AG04450 (cell line): ENCODE measurements around the gene CLSTN1. TPM values are rescaled to one million over a fixed set of nuclear protein-coding genes. Genes with fewer than 3 reads are reported as not detected.
A peak's percentile ranks its signal among the peaks of the same experiment; 100 is the strongest.

Experiments
- CTCF ChIA-PET: fragments of 300-600, 350-600 bp; formaldehyde crosslinking; extraction: SDS; loops from one replicate; lab custom pipeline; 2022; ENCODE audit warnings: antibody characterized with exemption, inconsistent platforms; lab: Charles Lee
- POLR2A ChIA-PET: fragments of 350-600 bp; formaldehyde crosslinking; extraction: SDS; loops from one replicate; lab custom pipeline; 2021; ENCODE audit warnings: antibody characterized with exemption, inconsistent platforms; lab: Yijun Ruan, JAX
- DNase-seq: peaks from one replicate; pipeline ENCODE4 v3.0.0-alpha.2; 2011; ENCODE audit warnings: low read depth, low spot score
- H3K27ac ChIP-seq: one replicate; pipeline ENCODE4 v1.5.1; 2012; ENCODE audit warnings: low read depth, low read length, control low read depth
- H3K27me3 ChIP-seq: one replicate; pipeline ENCODE4 v1.6.0; 2012; ENCODE audit warnings: low read length; ENCODE audit not compliant: control insufficient read depth, insufficient read depth
- H3K4me3 ChIP-seq: 2 replicates; pipeline ENCODE4 v1.5.1; 2011; ENCODE audit warnings: mild to moderate bottlenecking, low read depth, low read length, control low read depth
- H3K9me3 ChIP-seq: 2 replicates; pipeline ENCODE4 v1.5.1; 2012; ENCODE audit warnings: low read length; ENCODE audit not compliant: control insufficient read depth, insufficient read depth
- CTCF ChIP-seq: IDR thresholded peaks from 2 replicates; pipeline ENCODE4 v1.5.1; 2011; ENCODE audit warnings: low read depth, low read length, control low read depth, inconsistent platforms
- polyA plus RNA-seq: library from polyadenylated mRNA; depleted of rRNA; stranded (reverse); fragments of >200 nt; gene quantifications from 2 replicates; pipeline ENCODE4 v1.2.3, GENCODE V29; 2011

Gene CLSTN1
- polyA plus RNA-seq, 1 experiment: 35.2 TPM

GRCh38 chr1:9822490-9822889, 1.3 kb downstream of the CLSTN1 start:
- POLR2A ChIA-PET: no interaction called here
- TF ChIP-seq CTCF: no peak
- CTCF ChIA-PET: interaction anchor here (1.1 kb wide), 1 partner anchor 52 kb away, joined by 3 read pairs; no protein-coding TSS in a partner anchor
- Histone ChIP-seq H3K27ac (peak overlapping the region; percentile 21), H3K4me3 (peak overlapping the region; percentile 97), H3K9me3 (no peaks in the 10 kb centered on the region; the same call in 1 of the 2 replicates), H3K27me3 (no peaks in the 10 kb centered on the region)
- no peak for DNase-seq

GRCh38 chr1:9821710-9822109, 2.1 kb downstream of the CLSTN1 start:
- TF ChIP-seq CTCF: no peak
- CTCF ChIA-PET: no interaction called here

GRCh38 chr1:9820521-9820920, 3.2 kb downstream of the CLSTN1 start:
- H3K27ac ChIP-seq: no peak overlapping the region
- no peak overlapping the region for H3K4me3 ChIP-seq
- H3K27me3 ChIP-seq: no peaks in the 10 kb centered on the region
- no peak for DNase-seq
- H3K9me3 ChIP-seq: no peaks in the 10 kb centered on the region
- no peak for TF ChIP-seq CTCF
- ChIA-PET CTCF (interaction anchor here (0.7 to 2.7 kb wide), 2 partner anchors 36 to 673 kb away, joined by 3 to 11 read pairs; no protein-coding TSS in a partner anchor), POLR2A (no interaction called here)

More at GRCh38 chr1:9821710-9822109, 2.1 kb downstream of the CLSTN1 start:
- no peaks in the 10 kb centered on the region for H3K9me3 ChIP-seq
- no peak overlapping the region for H3K27ac ChIP-seq
- H3K27me3 ChIP-seq: no peaks in the 10 kb centered on the region
- H3K4me3 ChIP-seq: peak overlapping the region; percentile 97; the same call in 1 of the 2 replicates
- no peak for DNase-seq
- POLR2A ChIA-PET: no interaction called here

GRCh38 chr1:9817734-9818133, 6.0 kb downstream of the CLSTN1 start:
- POLR2A ChIA-PET: no interaction called here

More at GRCh38 chr1:9817734-9818133, 6.0 kb downstream of the CLSTN1 start:
- no peaks in the 10 kb centered on the region for H3K9me3 ChIP-seq
- TF ChIP-seq CTCF: no peak
- no peaks in the 10 kb centered on the region for H3K27me3 ChIP-seq
- no peak overlapping the region for H3K4me3 ChIP-seq
- CTCF ChIA-PET: interaction anchor here (0.7 to 1.3 kb wide), 4 partner anchors 32 to 183 kb away, joined by 4 to 5 read pairs (median 4); no protein-coding TSS in a partner anchor
- DNase-seq: no peak
- no peak overlapping the region for H3K27ac ChIP-seq
